Daoy (cell line): ENCODE data around the gene UIMC1. TPM values are rescaled to one million over a fixed set of nuclear protein-coding genes. Genes with fewer than 3 reads are reported as not detected.
"Not testable (repeated sequence)": the region's sequence is repeated elsewhere in the genome, so short reads cannot be mapped to it uniquely, and the experiment has no call there.

Experiments
- DNase-seq: peaks from one replicate; pipeline ENCODE4 v3.0.0-alpha.2; 2015; ENCODE audit warnings: low read depth
- total RNA-seq: library from RNA; depleted of rRNA; stranded (reverse); fragments of >200 nt; shearing (Covaris generic); gene quantifications from 2 replicates; pipeline ENCODE4 v1.2.3, GENCODE V29; 2014; rRNA removed

UIMC1 gene
- 34.5 and 39.7 TPM in 2 replicates for total RNA-seq

DNA sequence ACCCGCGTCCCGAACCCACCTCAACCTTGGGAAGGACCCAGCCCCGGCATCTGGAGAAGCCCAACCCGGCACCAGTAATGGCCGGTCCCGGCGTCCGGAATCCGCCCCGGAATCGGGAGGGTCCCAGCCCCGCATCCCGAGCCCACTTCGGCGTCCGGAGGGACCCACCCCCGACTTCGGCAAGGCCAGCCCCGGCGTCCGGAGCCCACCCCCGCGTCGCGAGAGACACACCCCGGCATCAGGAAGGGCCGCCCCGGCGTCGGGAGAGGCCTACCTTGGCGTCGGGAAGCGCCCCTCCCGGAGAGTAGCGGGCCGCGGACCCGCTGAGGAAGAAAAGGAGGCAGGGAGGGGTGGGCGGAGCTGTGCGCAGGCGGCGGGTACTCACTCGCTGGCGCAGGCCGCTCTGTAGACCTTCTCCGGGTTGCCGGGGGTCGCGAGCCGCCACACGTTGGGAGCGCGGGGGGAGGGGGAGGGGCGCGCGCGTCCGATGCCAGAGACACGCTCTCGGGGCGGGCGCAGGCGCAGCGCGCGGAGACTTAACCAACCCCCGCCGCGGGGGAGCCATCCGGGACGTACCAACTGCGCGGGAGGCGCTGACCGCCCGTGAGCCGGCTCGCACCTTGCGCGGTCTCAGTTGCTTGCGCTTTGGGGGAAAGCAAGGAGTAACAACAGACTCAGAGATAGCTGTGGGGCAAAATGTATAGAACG is at the start of gene UIMC1:
UIMC1 (minus strand) TSS at position 515 of the 708 bp plus-strand sequence. CDS start 24,164 bp downstream, outside the sequence.
- DNase-seq, result peak; percentile 95

DNA sequence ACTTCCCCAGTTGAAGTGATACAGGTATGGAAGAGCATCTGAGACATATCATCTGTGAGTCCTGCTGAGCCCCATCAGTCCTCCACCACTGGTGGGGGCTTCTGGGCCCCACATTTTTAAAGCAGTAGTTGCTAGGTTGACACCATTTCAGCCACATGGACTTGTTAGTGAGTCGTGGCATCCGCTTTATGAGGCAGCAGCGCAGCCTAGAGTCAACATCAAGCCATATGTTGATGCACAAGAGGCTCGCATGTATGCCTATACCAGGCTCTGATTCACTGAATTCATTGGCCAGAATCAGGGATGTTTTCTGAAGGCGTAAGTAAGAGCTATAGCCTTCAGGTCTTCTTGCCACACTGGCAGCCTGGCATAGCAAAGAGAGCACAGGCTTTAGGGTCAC is 42.7 kb upstream of the UIMC1 start:
- DNase-seq, result no peak

DNA sequence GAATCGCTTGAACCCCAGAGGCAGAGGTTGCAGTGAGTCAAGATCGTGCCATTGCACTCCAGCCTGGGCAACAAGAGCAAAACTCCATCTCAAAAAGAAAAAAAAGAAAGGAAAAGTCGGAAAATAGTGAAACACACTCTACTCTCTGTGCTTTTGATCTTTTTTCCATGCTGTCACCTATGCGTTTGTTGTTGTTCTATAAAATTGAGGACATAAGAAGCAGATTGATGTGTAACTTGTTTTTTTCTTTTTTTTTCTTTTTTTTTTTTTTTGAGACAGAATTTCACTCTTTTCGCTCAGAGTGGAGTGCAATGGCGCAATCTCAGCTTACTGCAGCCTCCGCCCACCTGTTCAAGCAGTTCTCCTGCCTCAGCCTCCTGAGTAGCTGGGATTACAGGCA is 42.0 kb upstream of the UIMC1 start:
- not testable (repeated sequence) for DNase-seq

DNA sequence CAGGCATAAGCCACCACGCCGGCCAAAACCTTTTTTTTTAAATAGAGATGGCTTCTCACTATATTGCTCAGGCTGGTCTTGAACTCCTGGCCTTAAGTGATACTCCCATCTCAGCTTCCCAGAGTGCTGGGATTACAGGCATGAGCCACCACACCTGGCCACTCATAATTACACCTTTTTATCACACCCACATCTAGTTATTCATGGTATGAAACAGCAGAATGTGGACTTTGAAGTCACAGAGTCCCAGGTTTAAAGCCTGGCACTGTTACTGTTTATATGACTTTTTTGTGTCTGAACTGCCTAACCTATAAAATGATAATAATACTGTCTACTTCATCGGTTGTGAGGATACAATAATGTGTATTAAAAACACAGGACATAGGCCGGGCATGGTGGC is 39.1 kb upstream of the UIMC1 start:
- no peak for DNase-seq

DNA sequence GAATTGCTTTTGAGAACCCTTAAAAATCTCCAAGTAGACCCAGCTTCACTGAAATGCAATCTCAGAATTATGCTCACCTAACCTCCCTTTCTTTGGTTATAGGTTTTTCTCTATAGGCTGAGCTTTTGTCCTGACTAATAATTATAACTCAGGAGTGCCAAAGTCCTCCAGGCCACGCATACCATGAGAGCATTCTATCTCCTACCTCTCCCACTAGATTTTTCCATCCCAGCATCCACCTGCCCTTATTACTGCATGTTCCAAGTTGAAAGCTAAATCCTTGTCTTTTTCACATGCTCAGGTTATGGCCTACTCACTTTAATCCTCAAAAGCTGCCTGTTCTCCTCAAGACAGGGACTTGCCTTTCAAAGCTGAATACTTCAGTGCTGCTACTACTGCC is 38.1 kb upstream of the UIMC1 start:
- DNase-seq, result no peak

DNA sequence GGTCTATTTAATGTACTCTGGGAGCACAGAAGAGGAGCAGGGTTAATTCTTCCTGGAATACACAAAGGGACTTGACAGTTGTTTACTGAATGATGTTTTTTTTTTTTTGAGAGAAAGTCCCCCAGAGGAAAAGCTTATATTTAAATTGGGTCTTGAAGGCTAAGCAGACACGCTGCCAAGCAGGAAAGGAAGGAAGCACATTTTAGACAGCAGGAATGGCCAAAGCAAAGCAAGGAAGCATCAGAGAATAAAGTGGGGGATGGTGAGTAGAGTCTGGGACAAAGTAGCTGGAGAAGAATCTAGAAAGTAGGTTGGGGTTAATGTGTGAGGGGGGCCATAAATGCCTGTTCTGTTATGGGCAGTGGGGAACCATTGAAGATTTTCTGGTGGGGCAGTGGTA is 37.4 kb upstream of the UIMC1 start:
- no peak for DNase-seq

DNA sequence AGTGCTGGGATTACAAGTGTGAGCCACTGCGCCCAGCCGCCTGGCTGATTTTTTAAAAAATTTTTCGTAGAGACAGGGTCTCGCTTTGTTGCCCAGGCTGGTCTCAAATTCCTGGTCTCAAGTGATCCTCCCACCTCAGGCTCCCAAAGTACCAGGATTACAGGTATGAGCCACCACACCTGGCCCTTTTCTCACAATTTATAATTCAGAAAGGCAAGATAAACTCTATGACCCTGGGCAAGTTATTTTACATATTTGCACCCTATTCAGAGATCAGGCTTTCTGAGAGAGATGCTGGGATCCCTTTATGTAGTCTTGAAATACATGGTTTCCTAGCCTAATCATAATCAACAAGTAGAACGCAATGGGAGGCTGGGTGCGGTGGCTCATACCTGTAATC is 36.5 kb upstream of the UIMC1 start:
- no peak for DNase-seq

DNA sequence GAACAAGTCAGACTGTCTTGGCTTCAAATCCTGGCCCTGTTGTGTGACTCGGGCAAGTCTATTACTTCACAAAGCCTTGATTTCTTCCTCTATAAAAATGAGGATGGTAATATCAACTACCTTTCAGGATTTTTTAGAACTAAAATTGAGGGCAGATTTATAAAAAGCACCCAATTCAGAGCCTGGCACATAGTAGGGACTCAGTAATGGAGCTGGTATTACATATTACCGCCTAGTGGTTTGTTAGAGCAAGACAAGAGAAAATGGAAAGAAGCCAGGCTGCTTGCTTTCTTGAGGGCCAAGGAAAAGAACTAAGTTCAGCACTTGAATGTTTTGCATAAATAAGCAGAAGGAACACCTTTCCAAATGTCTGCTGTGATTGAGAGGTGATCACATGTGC is 35.4 kb upstream of the UIMC1 start:
- DNase-seq, result no peak

DNA sequence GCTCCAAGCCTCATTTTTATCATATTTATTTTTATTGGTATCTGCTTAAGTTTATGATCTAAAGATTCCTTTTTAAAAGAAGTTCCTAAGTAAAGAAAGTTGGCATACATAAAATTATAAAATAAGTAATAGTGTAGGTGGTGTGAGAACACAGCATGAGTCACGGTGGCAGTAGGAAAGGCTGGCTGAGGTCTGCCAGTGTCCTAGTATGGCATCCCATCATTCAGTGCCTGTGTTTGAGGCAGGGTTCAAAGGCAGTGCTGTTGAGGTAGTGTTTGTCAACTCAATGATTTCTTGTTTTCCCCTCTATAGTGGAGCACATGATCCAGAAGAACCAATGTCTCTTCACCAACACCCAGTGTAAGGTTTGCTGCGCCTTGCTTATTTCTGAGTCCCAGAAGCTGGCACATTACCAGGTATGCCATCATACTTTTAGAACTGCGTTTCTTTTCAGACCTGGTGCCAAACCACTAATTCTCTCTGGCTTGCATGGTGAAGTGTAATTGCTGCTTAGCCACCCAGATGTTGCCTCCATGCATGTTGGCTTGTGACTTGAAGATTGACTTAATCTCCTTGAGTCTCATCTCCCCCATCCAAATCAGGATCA is 34.3 kb upstream of the UIMC1 start:
- DNase-seq, result peak; percentile 66

DNA sequence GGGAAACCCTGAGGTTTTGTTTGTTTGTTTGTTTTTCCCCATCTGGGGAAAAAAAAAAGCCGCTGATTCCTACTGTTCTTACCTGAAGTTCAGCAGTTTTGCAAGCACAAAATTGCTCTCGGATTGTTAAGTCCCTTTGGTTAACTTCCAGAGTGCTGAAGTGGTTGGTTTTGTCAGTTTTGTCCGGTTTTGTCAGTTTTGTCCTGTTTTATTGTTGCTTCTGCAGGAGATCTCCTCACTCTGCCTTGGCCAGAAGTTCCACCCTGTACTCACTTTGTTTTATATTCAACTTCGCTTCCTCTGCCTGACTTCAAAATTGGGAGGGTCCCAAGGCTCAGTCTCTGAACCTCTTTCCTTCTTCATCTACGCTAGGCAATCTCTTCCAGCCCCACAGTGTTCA is 30.3 kb upstream of the UIMC1 start:
- no peak for DNase-seq

DNA sequence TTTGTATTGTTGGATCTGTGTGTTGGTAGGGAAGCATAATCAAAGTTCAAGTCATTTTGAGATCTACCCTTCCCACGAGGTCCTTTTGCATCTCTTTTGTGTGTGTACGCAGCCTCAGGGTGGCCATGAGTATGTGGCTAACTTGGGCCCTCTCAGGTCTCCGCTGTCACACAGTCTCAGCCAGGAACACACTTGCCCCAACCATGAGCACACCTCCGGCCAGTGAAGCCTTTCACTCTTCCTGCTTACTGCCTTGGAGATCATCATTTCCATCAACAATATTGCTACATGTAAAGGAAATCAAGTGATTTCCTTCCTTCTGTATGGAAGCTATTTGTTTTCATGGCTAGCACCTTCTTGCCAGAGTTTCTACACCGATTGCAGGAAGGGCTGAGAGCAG is 29.9 kb upstream of the UIMC1 start:
- no peak for DNase-seq

DNA sequence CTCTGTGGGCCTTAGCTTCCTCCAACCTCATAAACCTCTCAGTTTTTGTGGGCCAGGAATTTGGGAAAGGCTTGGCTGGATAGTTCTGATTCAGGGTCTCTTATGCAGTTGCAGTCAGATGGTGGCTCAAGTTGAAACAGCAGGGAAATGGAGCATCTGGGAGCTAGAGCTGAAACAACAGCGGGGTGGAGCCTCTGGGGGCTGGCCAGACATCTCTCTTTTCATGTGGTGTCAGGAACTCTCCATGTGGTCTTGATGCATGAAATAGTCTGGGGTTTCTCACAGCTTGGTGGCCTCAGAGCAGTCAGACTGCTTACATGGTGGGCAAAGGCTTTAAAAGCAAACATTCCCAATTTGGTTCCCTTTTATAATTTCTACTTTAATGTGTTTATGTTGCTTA is 29.4 kb upstream of the UIMC1 start:
- peak; percentile 12 for DNase-seq

DNA sequence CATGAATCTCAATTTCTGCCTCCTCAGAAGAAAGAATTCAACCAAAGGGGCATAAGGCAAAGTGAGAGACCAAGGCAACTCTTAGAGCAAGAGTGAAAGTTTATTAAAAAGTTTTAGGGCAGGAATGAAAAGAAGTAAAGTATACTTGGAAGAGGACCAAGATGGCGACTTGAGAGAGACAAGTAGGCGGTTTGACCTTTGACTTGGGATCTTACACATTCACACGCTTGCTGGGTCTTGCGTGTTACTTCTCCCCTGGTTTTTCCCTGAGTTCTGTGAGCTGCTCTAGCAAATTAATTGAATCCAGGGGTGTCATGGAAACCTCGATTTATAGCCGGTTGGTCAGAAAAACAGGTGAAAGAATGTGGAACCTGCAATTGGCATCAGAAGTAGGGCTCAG is 22.9 kb upstream of the UIMC1 start:
- no peak for DNase-seq

DNA sequence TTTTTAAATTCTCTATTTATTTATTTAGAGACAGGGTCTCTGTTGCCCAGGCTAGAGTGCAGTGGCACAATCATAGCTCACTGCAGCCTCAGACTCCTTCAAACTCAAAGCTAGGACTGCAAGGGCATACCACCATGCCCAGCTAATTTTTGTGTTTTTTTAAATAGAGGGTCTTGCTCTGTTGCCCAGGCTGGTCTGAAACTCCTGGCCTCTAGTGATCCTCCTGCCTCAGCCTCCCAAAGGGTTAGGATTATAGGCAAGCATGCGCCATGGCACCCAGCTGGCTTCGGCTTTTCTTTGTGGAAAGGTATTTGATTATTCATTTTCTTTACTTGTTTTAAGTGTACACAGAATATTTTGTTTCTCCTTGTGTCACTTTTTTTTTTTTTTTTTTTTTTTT is 21.1 kb upstream of the UIMC1 start:
- DNase-seq, result no peak

DNA sequence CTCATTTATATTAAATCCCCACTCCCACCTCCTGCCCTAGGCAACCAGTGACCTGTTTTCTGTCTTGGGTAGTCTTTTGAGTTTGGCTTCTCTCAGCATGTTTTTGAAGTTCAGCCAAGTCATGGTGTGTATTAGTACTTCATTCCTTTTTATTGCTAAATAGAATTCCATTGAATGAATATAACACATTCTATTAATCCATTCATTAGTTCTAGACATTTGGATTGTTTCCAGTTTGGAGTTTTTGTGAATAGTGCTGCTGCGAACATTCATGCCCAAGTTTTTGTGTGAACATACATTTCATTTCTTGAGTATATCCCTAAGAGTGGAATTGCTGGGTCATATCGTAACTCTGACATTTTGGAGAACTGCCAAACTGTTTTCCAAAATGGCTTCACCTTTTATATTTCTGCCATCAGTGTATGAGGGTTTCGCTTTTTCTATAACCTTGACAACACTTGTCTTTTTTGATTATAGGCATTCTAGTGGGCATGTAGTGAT is 18.6 kb upstream of the UIMC1 start:
- no peak for DNase-seq

DNA sequence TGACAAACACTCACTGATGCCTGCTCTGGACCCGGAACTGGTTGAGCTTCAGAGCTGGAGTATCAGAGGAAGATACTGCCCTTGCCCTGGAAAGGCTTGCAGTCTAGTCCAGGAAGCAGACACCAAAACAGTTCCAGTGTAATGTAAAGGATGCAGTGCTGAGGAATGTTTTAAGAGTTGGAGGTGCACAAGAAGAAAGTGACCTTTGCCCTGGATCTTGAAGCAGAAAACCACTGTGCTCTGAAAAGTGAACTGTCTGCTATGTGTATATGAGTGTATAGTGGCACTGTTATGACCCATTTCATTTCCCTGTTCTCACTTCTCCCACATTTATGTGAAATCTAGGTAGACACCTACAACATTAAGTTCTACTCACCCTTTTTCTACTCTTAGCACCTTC is 18.0 kb upstream of the UIMC1 start:
- no peak for DNase-seq

DNA sequence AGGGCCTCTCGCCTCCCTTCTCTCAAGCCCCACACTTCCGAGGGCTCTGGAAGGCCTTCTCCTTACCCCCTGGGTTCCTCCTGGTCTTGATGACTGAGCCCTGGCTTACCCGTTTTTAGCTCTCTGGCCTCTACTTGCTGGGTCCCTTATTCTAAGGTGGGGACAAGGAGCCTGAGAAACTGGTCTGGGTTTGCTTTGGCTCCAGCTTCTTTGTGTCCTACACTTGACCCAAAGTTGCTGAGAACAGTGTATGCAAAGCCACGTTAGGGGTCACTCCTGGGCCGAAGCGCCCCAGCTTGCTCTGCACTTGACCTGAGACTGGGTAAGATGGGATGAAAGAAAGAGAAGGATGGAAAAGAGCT is 16.7 kb upstream of the UIMC1 start:
- no peak for DNase-seq

DNA sequence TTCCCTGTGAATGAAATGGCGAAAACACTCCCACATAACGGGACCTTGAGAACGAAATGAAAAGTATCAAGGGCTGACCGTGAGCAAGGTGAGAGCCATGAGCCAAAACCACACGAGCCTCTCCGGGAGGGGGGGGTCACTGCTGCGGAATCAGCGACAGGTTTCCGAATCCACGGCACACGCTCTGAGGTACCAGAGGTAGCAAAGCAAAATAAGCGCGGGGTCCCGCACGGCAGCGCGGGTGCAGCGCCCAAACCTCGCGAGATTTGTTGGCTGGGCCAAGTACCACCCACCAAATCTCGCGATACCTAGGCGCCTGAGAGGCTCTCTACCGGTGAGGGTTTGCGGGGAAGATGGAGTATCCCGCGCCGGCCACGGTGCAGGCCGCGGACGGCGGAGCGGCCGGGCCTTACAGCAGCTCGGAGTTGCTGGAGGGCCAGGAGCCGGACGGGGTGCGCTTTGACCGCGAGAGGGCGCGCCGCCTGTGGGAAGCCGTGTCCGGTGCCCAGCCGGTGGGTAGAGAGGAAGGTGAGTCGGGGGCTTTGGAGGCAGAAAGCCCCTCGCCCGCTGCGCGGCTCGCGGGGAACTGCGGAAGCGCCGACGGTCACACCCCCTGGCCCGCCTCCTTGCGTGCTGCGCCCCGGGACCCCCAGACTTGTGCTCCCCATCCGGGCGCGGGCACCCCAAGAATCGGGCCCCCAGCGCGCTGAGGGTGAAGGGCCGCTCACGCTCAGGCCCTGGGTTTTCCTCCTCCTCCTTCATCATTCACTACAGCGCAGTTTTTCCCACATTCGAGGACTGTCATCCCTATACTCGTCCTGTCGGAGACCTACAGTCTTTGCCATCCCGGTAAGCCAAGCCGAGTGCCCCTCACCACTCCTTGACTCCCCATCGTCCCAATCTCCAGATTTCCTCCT is 16.1 kb upstream of the UIMC1 start, which contains the start of gene ZNF346:
ZNF346 (plus strand) TSS at position 311 of the 917 bp plus-strand sequence; CDS start at position 354, 43 bp downstream.
- peak; percentile 95 for DNase-seq

DNA sequence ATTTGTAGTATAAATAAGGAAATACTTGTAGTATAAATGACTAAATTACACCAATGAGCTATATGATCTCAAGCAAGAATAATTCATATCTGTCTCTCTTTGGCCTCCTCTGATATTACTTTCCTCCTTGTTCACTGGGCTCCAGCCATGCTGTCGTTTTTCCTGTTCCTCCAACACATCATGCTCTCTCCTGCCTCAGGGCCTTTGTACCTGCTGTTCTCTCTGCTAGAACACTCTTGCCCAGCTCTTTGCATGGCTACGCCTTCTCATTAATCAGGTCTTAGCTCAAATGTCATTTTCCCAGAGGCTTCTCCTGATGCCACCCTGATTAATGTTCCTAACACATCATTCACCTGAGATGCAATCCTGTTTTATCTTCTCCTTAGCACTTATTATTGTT is 13.5 kb upstream of the UIMC1 start:
- no peak for DNase-seq

DNA sequence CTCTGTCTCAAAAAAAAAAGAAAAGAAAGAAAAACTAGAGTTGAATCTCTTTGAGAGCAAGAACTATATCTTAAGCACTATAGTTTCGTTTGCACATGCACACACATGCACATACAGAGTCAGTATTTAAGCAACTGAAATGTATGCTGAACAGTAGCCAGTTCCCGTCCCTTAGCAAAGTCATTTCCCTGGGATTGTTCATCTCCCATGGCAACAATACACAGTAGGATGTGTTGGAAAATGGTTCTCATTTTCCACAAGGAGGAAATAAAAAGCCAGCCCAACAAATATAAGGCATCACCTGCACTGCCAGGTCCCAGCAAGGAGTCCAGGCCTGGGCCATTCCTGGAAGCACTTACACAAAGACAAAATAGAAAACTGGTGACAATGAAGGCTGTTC is 11.8 kb upstream of the UIMC1 start:
- no peak for DNase-seq

DNA sequence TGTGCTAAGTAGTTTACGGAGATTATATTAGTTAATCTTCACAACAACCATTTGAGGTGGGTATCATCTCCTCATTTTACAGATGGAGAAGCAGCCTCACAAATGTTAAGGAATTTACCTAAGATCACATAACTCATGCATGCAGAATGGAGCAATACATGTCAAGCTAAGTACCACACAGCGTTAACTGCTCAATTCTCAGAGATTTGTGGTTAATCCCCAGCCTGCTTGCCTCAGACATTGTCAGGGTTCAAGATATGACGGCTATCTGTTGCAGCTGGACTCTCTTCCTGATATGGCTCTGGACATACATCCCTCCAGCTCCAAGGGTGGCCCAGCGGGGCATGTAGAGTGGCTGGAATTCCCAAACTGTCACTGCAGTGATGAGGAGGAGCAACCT is 8.6 kb upstream of the UIMC1 start:
- no peak for DNase-seq

DNA sequence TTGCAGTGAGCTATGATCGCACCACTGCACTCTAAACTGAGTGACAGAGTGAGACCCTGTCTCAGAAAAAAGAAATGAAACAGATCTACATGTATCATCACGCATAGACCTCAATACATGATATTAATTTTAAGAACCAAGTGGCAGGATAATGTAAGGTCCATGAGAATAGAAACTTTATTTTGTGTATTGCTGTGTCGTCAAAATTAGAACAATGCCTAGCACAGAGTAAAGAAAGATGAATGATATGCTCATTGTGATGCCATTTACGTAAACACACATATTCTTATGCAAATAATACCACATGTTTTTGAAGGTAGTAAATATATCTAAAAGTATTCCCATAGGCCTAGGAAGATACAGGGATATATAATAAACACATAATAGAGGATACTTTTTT is 3.6 kb upstream of the UIMC1 start:
- DNase-seq, result no peak
